ENCODE measurements around the gene NIPAL3.
A peak's percentile ranks its signal among the peaks of the same experiment; 100 is the strongest.

The NIPAL3 gene

DNA sequence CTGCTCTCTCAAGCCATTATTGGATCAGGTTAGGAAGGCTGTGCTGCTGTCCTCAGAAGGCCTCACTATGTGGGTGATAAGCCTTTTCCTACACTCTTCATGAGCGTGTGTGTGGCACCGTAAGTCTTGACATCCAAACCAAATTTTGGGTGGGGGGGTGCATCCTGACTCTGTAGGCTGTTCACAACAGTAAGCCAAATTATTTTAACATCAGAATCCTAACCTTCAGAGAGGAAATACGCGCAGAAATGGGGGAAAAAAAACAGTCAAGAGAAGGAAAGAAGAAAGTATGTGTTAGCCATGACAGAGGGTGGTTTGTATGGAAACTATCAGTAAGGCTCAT is 23.0 kb upstream of the NIPAL3 start:
- no peaks in the 10 kb centered on the region for H3K27me3 ChIP-seq (ENCODE audit: control insufficient read depth, insufficient read depth, low read length)
- peaks cover 3% of the 10 kb centered on the region for H3K4me1 ChIP-seq (ENCODE audit: control insufficient read depth, insufficient read depth, low read length)
- H3K9ac ChIP-seq (ENCODE audit: low read depth, low read length), result no peak overlapping the region
- H3K36me3 ChIP-seq (ENCODE audit: control insufficient read depth, insufficient read depth, low read length), result no peaks in the 10 kb centered on the region
- H3K4me3 ChIP-seq (ENCODE audit: low read depth, low read length), result no peak overlapping the region
- H3K9me3 ChIP-seq (ENCODE audit: control insufficient read depth, insufficient read depth, low read length), result no peaks in the 10 kb centered on the region

DNA sequence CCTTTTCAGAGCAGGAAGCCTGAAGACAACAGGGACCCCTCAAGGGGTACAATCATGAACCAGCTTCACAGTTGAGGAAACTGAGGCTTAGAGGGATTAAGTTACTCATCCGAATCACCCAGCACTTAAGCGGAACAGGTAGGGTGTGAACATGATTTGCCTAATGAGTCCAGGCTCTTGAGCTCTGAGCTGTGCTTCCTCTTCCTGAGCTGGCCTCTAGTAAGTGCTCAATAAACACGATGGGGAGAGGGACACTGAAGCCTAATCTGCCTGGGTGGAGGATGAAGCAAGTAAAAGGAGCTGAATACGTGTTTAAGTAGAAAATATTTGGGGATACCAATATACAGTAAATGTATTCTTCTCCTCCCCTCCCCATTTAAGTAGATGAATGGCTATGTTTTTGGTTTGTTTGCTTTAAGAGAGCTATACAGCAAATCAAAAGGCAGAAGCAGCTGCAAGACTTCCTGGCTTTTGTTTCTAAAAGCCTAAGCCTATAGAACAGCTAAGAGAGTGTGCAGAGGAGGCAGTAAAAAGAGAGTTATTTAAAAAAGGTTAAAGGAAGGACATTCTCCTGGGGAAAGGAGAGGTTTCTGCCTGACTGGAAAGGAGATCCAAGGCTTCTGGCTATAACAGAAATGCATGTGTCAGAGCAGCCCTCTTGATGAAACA is 22.5 kb upstream of the NIPAL3 start:
- Histone ChIP-seq H3K4me3 (ENCODE audit: low read depth, low read length) (no peak overlapping the region), H3K4me1 (ENCODE audit: control insufficient read depth, insufficient read depth, low read length) (peaks cover 3% of the 10 kb centered on the region), H3K9me3 (ENCODE audit: control insufficient read depth, insufficient read depth, low read length) (no peaks in the 10 kb centered on the region), H3K36me3 (ENCODE audit: control insufficient read depth, insufficient read depth, low read length) (no peaks in the 10 kb centered on the region), H3K9ac (ENCODE audit: low read depth, low read length) (no peak overlapping the region), H3K27me3 (ENCODE audit: control insufficient read depth, insufficient read depth, low read length) (no peaks in the 10 kb centered on the region)

DNA sequence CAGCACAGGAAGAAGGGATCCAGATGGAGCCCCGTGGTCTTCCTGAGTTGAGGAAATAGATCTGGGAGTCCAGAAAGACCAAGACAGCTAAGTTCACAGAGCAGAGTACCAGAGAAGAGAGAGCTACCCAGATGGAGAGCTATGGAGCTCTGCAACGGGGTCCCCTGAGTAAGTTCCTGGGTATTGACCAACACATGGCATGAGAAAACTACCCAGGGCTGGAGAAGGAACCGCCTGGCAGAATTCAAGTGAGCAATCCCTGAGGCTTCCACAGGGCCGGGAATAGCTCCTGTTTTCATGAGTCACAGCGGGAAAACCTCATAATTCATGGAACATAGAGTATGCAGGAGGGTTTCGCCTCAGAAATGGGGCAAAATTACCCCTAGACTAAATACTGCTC is 21.7 kb upstream of the NIPAL3 start:
- Histone ChIP-seq H3K9ac (ENCODE audit: low read depth, low read length) (no peak overlapping the region), H3K36me3 (ENCODE audit: control insufficient read depth, insufficient read depth, low read length) (no peaks in the 10 kb centered on the region), H3K4me3 (ENCODE audit: low read depth, low read length) (no peak overlapping the region), H3K4me1 (ENCODE audit: control insufficient read depth, insufficient read depth, low read length) (peaks cover 3% of the 10 kb centered on the region), H3K9me3 (ENCODE audit: control insufficient read depth, insufficient read depth, low read length) (no peaks in the 10 kb centered on the region), H3K27me3 (ENCODE audit: control insufficient read depth, insufficient read depth, low read length) (no peaks in the 10 kb centered on the region)

DNA sequence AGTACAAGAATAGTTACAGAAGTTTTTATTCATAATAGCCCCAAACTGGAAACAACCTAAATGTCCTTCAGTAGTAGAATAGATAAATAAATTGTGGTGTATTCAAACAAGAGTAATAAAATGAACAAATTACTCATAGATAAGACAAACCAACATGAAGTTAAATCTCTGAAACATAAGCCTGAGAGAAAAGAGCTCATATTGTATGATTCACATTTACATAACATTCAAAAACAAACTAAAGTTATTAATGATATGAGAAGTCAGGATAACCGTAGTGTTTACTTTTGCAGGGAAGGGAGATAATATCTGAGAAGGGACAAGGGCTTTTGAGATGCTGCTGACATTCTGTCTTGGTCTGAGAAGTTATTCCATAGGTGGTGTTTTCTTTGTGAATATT is 15.5 kb upstream of the NIPAL3 start:
- Histone ChIP-seq H3K27me3 (ENCODE audit: control insufficient read depth, insufficient read depth, low read length) (no peaks in the 10 kb centered on the region), H3K9ac (ENCODE audit: low read depth, low read length) (no peak overlapping the region), H3K4me1 (ENCODE audit: control insufficient read depth, insufficient read depth, low read length) (no peaks in the 10 kb centered on the region), H3K9me3 (ENCODE audit: control insufficient read depth, insufficient read depth, low read length) (no peaks in the 10 kb centered on the region), H3K4me3 (ENCODE audit: low read depth, low read length) (no peak overlapping the region), H3K36me3 (ENCODE audit: control insufficient read depth, insufficient read depth, low read length) (no peaks in the 10 kb centered on the region)

DNA sequence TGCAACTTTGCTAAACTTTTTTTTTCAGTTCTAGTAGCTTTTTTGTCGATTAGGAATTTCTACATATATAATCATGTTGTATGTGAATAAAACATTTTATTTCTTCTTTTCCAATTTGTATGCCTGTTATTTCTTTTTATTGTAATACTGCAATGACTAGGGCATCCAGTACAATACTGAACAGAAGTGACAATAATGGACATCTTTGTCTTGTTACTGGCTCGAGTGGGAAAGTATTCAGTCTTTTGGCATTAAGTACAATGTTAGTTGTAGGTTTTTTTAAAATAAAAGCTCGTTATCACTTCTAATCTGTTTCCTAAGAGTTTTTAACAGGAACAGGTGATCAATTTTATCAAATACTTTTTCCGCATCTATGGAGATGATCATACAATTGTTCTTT is 11.8 kb upstream of the NIPAL3 start:
- Histone ChIP-seq H3K4me3 (ENCODE audit: low read depth, low read length) (no peak overlapping the region), H3K9ac (ENCODE audit: low read depth, low read length) (no peak overlapping the region), H3K36me3 (ENCODE audit: control insufficient read depth, insufficient read depth, low read length) (no peaks in the 10 kb centered on the region), H3K9me3 (ENCODE audit: control insufficient read depth, insufficient read depth, low read length) (no peaks in the 10 kb centered on the region), H3K4me1 (ENCODE audit: control insufficient read depth, insufficient read depth, low read length) (no peaks in the 10 kb centered on the region), H3K27me3 (ENCODE audit: control insufficient read depth, insufficient read depth, low read length) (no peaks in the 10 kb centered on the region)

DNA sequence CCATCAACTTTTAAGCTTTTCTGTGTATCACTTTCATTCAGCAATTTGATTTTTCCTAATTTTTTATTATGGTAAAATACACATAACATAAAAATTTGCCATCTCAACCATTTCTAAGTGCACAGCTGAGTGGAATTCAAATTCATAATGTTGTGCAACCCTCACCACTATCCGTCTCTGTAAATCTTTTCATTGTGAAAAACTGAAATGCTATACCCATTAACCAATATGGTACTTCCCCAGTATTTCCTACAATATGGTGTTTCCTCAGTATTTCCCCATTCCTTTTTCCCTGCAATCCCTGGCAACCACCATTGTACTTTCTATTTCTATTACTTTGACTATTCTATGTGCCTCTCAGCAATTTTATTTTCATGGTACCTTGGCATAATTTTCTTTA is 8.8 kb upstream of the NIPAL3 start:
- Histone ChIP-seq H3K9me3 (ENCODE audit: control insufficient read depth, insufficient read depth, low read length) (no peaks in the 10 kb centered on the region), H3K9ac (ENCODE audit: low read depth, low read length) (no peak overlapping the region), H3K4me3 (ENCODE audit: low read depth, low read length) (no peak overlapping the region), H3K4me1 (ENCODE audit: control insufficient read depth, insufficient read depth, low read length) (no peaks in the 10 kb centered on the region), H3K36me3 (ENCODE audit: control insufficient read depth, insufficient read depth, low read length) (no peaks in the 10 kb centered on the region), H3K27me3 (ENCODE audit: control insufficient read depth, insufficient read depth, low read length) (no peaks in the 10 kb centered on the region)

DNA sequence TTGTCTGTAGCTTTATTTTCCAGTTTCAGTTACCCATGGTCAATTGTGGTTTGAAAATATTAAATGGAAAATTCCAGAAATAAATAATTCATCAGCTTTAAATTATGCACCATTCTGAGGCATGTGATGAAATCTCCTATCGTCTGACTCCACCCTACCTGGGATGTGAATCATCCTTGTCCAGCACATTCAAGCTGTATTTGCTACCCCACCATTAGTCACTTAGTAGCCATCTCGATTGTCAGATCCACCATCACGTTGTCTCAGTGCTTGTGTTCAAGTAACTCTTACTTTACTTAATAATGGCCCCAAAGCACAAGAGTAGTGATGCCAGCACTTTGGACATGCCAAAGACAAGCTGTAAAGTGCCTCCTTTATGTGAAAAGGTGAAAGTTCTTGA is 6.1 kb upstream of the NIPAL3 start:
- no peak overlapping the region for H3K9ac ChIP-seq (ENCODE audit: low read depth, low read length)
- H3K27me3 ChIP-seq (ENCODE audit: control insufficient read depth, insufficient read depth, low read length), result no peaks in the 10 kb centered on the region
- no peaks in the 10 kb centered on the region for H3K36me3 ChIP-seq (ENCODE audit: control insufficient read depth, insufficient read depth, low read length)
- no peaks in the 10 kb centered on the region for H3K4me1 ChIP-seq (ENCODE audit: control insufficient read depth, insufficient read depth, low read length)
- H3K9me3 ChIP-seq (ENCODE audit: control insufficient read depth, insufficient read depth, low read length), result no peaks in the 10 kb centered on the region
- H3K4me3 ChIP-seq (ENCODE audit: low read depth, low read length), result no peak overlapping the region

DNA sequence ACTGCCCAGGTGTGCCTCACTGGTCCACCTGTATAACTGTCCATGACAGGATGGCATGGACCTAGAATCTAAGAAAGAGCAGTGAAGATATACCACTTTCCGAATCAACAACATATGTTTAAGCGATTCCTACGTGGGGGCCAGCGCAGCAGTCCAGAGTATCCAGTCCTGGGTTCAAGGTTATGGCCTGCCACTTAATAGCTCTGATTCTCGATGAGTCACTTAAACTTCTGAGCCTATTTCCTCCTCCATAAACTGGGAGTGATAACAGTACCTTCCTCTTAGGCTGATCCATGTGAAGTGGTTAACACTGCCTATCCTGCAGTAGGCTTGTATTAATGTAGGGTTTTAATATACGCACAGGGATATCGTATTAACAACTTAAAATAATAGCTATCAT is 4.9 kb upstream of the NIPAL3 start:
- no peak overlapping the region for H3K4me3 ChIP-seq (ENCODE audit: low read depth, low read length)
- H3K4me1 ChIP-seq (ENCODE audit: control insufficient read depth, insufficient read depth, low read length), result no peaks in the 10 kb centered on the region
- H3K9me3 ChIP-seq (ENCODE audit: control insufficient read depth, insufficient read depth, low read length), result no peaks in the 10 kb centered on the region
- H3K36me3 ChIP-seq (ENCODE audit: control insufficient read depth, insufficient read depth, low read length), result no peaks in the 10 kb centered on the region
- H3K27me3 ChIP-seq (ENCODE audit: control insufficient read depth, insufficient read depth, low read length), result no peaks in the 10 kb centered on the region
- no peak overlapping the region for H3K9ac ChIP-seq (ENCODE audit: low read depth, low read length)

DNA sequence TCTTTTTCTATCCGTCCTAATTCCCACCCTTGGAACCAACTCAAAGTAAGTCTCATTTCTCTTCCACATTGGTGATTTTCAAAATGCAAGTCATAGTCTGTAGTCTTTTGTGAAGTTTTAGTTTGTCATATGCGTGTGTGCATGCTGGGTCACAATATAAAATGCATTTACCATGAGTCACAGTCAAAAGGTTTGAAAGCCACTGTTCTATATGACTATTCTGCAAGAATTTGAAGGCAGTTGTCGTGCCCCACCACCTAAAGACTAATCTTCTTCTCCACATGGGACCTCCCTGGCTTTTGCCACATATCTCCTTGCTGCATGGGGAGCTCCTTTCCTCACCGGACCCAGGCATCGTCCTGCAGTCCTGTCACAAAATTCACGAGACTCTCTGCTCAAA is 3.6 kb upstream of the NIPAL3 start:
- H3K4me1 ChIP-seq (ENCODE audit: control insufficient read depth, insufficient read depth, low read length), result no peaks in the 10 kb centered on the region

DNA sequence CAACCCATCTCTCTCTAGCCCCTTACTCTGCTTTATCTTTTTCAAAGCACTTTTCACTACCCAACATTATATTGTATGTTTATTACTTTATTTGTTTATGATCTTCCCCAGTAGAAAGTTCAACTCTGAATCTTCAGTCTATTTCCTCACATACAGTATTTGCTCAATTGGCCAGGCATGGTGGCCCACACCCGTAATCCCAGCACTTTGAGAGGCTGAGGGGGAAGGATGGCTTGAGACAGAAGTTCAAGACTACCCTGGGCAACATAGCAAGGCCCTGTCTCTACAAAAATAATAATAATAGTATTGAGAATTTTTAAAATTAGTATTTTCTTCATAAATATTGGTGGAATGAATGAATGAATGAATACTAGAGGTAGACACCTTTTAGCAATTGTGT is 3.2 kb upstream of the NIPAL3 start:
- no peaks in the 10 kb centered on the region for H3K4me1 ChIP-seq (ENCODE audit: control insufficient read depth, insufficient read depth, low read length)

More for the DNA sequence above, 3.6 kb upstream of the NIPAL3 start:
- Histone ChIP-seq H3K9ac (ENCODE audit: low read depth, low read length) (no peak overlapping the region), H3K36me3 (ENCODE audit: control insufficient read depth, insufficient read depth, low read length) (no peaks in the 10 kb centered on the region), H3K9me3 (ENCODE audit: control insufficient read depth, insufficient read depth, low read length) (no peaks in the 10 kb centered on the region), H3K27me3 (ENCODE audit: control insufficient read depth, insufficient read depth, low read length) (no peaks in the 10 kb centered on the region), H3K4me3 (ENCODE audit: low read depth, low read length) (no peak overlapping the region)

DNA sequence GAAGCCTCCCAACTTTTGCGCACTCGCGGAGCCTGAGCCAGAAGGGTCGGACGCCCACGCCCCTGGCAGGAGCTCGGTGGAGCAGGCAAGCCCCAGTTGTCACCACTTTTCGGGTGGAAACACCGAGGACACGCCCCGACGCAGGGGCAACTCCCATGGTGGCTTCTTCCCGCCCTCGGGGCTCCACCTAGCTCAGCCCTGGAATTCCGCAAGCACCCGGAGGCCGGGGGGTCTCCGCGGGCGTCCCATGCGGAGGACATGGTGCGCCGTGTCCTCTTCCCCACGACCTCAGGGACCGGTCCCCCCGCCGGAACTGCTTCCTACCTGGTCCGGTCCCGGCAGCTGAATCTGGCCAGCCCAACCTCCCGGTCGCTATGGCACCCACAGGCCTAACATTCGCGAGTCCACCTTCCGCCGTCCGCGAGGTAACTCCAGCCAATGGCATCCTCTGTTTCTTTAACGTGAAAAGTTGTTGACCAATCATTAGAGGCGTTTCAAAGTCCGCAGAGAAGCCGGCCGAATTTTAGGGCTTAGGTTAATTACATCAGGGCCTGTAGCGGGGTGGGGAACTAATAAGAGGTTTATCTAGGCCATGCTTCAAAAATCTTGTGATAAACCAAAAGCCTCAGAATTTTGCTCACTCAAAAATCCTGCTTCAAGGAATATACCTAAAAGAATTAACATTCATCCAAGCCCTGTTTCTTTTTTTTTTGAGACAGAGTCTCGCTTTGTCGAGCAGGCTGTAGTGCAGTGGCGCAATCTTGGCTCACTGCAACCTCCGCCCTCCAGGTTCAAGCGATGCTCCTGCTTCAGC is 2.0 kb upstream of the NIPAL3 start, which contains the start of gene STPG1:
STPG1 (minus strand) TSS at position 433 of the 814 bp plus-strand sequence. CDS start 12,394 bp downstream, outside the sequence.
- Histone ChIP-seq H3K9ac (ENCODE audit: low read depth, low read length) (peak within 1 kb of the TSS; percentile 85), H3K4me1 (ENCODE audit: control insufficient read depth, insufficient read depth, low read length) (no peaks in the 10 kb centered on the region), H3K9me3 (ENCODE audit: control insufficient read depth, insufficient read depth, low read length) (no peaks in the 10 kb centered on the region), H3K4me3 (ENCODE audit: low read depth, low read length) (peak within 1 kb of the TSS; percentile 83), H3K27me3 (ENCODE audit: control insufficient read depth, insufficient read depth, low read length) (no peaks in the 10 kb centered on the region), H3K36me3 (ENCODE audit: control insufficient read depth, insufficient read depth, low read length) (no peaks in the 10 kb centered on the region)

More for the DNA sequence above, 3.2 kb upstream of the NIPAL3 start:
- no peaks in the 10 kb centered on the region for H3K36me3 ChIP-seq (ENCODE audit: control insufficient read depth, insufficient read depth, low read length)
- no peak overlapping the region for H3K9ac ChIP-seq (ENCODE audit: low read depth, low read length)
- no peaks in the 10 kb centered on the region for H3K27me3 ChIP-seq (ENCODE audit: control insufficient read depth, insufficient read depth, low read length)
- peak overlapping the region; percentile 83 for H3K4me3 ChIP-seq (ENCODE audit: low read depth, low read length)
- H3K9me3 ChIP-seq (ENCODE audit: control insufficient read depth, insufficient read depth, low read length), result no peaks in the 10 kb centered on the region

DNA sequence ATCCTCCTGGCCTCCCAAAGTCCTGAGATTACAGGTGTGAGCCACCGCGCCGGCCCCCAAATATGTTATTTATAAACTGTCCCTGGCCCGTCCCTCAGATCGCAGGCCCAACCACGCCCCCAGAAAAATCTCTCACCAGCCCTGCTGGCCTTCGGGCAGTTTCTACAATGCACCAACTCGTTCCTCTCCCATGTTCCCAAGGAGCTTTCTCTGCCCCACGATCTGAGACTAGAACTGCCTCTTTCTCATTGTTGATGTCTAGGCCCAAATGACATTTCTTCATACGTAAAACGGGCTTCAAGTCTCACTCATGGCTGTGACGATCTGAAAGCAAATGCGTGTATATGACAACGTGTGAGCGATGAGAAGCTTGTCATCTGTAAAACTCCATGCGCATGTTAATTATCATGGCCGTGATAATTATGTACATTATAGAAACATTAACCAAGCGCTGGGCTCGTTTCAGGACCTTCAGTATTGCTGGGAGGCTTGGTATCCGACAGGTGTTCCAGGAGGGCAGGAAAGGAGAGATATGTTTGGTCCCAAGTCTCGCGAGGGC is 748 bp upstream of the NIPAL3 start:
- H3K9me3 ChIP-seq (ENCODE audit: control insufficient read depth, insufficient read depth, low read length), result no peaks in the 10 kb centered on the region
- H3K36me3 ChIP-seq (ENCODE audit: control insufficient read depth, insufficient read depth, low read length), result no peaks in the 10 kb centered on the region
- no peak overlapping the region for H3K9ac ChIP-seq (ENCODE audit: low read depth, low read length)
- peak overlapping the region; percentile 92 for H3K4me3 ChIP-seq (ENCODE audit: low read depth, low read length)
- no peaks in the 10 kb centered on the region for H3K27me3 ChIP-seq (ENCODE audit: control insufficient read depth, insufficient read depth, low read length)
- H3K4me1 ChIP-seq (ENCODE audit: control insufficient read depth, insufficient read depth, low read length), result no peaks in the 10 kb centered on the region
